Peyer's patch (tissue), 4 donors: ENCODE measurements around the gene LAPTM5.

Experiments
- POLR2A ChIP-seq, 2 donors: fragments of 450-650 bp; IDR thresholded peaks; one replicate each; pipeline ENCODE4 v1.5.1; 2017; ENCODE audit warnings: antibody characterized with exemption in 2 of 2, mild to moderate bottlenecking in 2 of 2, moderate library complexity in 2 of 2
- TF ChIP-seq, protein P1 (sequence below), 6 experiments: fragments of 450-650 bp in 4 of 6; fragments of 200-600 bp in 2 of 6; sonication (generic) in 1 of 6; IDR thresholded peaks; one replicate each; pipeline ENCODE4 v1.5.1; 2017 to 2019; ENCODE audit warnings: antibody characterized with exemption in 6 of 6, mild to moderate bottlenecking in 3 of 6, moderate library complexity in 1 of 6

GRCh38 chr1:30762152-30762929 lies 4.8 kb upstream of the LAPTM5 start:
- TF ChIP-seq, protein P1, sequence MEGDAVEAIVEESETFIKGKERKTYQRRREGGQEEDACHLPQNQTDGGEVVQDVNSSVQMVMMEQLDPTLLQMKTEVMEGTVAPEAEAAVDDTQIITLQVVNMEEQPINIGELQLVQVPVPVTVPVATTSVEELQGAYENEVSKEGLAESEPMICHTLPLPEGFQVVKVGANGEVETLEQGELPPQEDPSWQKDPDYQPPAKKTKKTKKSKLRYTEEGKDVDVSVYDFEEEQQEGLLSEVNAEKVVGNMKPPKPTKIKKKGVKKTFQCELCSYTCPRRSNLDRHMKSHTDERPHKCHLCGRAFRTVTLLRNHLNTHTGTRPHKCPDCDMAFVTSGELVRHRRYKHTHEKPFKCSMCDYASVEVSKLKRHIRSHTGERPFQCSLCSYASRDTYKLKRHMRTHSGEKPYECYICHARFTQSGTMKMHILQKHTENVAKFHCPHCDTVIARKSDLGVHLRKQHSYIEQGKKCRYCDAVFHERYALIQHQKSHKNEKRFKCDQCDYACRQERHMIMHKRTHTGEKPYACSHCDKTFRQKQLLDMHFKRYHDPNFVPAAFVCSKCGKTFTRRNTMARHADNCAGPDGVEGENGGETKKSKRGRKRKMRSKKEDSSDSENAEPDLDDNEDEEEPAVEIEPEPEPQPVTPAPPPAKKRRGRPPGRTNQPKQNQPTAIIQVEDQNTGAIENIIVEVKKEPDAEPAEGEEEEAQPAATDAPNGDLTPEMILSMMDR (IDR thresholded peaks at IDR 0.05), result no peak
- no peak for TF ChIP-seq POLR2A (IDR thresholded peaks at IDR 0.05)
